Glutamatergic neuron (in vitro differentiated cells): Measurements from ENCODE around the gene SLC6A16. TPM values are rescaled to one million over a fixed set of nuclear protein-coding genes. Genes with fewer than 3 reads are reported as not detected.
A peak's percentile ranks its signal among the peaks of the same experiment; 100 is the strongest.

ENCODE experiments used
- DNase-seq: peaks from one replicate; pipeline ENCODE4 v3.0.0; 2022
- H3K27ac Mint-ChIP-seq: one replicate; pipeline ENCODE4 v1.8.0; 2020; ENCODE audit warnings: mild to moderate bottlenecking, mixed read lengths, inconsistent platforms; ENCODE audit not compliant: unreplicated experiment
- H3K27me3 Mint-ChIP-seq: one replicate; pipeline ENCODE4 v1.8.0; 2020; ENCODE audit warnings: mild to moderate bottlenecking, moderate library complexity, mixed read lengths, inconsistent platforms; ENCODE audit not compliant: unreplicated experiment
- H3K36me3 Mint-ChIP-seq: one replicate; pipeline ENCODE4 v1.8.0; 2020; ENCODE audit warnings: mild to moderate bottlenecking, mixed read lengths, inconsistent platforms; ENCODE audit not compliant: unreplicated experiment
- H3K4me1 Mint-ChIP-seq: one replicate; pipeline ENCODE4 v1.8.0; 2020; ENCODE audit warnings: mild to moderate bottlenecking, low read depth, mixed read lengths, inconsistent platforms; ENCODE audit not compliant: unreplicated experiment
- H3K4me3 Mint-ChIP-seq: one replicate; pipeline ENCODE4 v1.8.0; 2020; ENCODE audit warnings: mild to moderate bottlenecking, mixed read lengths, inconsistent platforms; ENCODE audit not compliant: unreplicated experiment
- H3K9me3 Mint-ChIP-seq: one replicate; pipeline ENCODE4 v1.8.0; 2020; ENCODE audit warnings: mild to moderate bottlenecking, moderate library complexity, mixed read lengths, inconsistent platforms; ENCODE audit not compliant: unreplicated experiment
- total RNA-seq: library from RNA; stranded (reverse); fragmentation: NEBNext Ultra II Directional; extraction: Animal tissue kit (Norgen Biotek cat#: 25700); gene quantifications from one replicate; pipeline ENCODE4 v1.2.1, GENCODE V29; 2021; ENCODE audit not compliant: unreplicated experiment
- TF ChIP-seq, protein P1 (sequence below): fragments of 200-600 bp; sonication (generic); IDR thresholded peaks from one replicate; pipeline ENCODE4 v1.5.0; 2021; ENCODE audit not compliant: partially characterized antibody, unreplicated experiment

SLC6A16 gene
- total RNA-seq, 1 donor from 2014 or later = 6.6 TPM

DNA sequence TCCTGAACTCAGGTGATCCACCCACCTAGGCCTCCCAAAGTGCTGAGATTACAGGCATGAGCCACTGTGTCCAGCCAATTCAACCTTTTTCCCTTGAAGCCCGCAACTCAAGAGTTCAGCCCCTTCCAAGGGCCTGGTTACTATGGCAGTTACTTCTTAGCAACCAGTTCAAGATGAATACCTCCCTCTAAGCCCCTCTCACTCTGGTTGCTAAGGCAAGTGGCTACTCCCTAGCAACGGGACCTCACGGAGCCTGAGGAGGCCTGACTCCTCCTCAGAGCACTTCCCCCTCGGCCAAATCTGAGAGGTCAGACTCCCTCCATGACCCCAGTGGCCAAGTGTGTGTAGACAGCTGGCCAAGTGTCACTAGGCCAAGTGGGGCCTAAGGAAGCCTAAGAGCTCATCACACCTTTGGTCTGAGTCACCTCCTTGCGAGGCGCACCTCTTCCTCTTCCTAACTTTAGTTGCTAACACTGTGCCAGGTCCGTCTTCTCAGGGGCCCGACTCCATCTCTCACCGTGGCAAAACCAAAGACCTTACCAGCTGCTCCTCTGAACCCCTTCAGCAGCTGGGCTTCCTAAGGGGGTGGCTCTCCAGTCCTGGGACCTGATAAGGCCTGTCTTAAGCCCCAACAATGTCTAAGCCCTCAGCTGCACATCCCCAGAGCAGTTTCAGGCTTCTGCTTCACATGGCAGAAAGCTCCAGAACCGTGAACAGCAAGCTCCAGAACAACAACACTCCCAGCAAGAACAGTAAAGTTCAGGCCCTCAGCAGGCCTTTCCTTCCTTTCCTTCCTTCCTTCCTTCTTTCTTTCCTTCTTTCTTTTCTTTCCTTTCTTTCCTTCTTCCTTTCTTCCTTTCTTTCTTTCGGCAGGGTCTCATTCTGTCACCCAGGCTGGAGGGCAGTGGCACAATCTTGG is 19.8 kb upstream of the SLC6A16 start:
- peaks cover 10% of the 10 kb centered on the region for H3K9me3 Mint-ChIP-seq
- no peak overlapping the region for H3K27ac Mint-ChIP-seq
- TF ChIP-seq, protein P1, sequence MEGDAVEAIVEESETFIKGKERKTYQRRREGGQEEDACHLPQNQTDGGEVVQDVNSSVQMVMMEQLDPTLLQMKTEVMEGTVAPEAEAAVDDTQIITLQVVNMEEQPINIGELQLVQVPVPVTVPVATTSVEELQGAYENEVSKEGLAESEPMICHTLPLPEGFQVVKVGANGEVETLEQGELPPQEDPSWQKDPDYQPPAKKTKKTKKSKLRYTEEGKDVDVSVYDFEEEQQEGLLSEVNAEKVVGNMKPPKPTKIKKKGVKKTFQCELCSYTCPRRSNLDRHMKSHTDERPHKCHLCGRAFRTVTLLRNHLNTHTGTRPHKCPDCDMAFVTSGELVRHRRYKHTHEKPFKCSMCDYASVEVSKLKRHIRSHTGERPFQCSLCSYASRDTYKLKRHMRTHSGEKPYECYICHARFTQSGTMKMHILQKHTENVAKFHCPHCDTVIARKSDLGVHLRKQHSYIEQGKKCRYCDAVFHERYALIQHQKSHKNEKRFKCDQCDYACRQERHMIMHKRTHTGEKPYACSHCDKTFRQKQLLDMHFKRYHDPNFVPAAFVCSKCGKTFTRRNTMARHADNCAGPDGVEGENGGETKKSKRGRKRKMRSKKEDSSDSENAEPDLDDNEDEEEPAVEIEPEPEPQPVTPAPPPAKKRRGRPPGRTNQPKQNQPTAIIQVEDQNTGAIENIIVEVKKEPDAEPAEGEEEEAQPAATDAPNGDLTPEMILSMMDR = no peak
- no peak for DNase-seq
- peaks cover 25% of the 10 kb centered on the region for H3K36me3 Mint-ChIP-seq
- H3K27me3 Mint-ChIP-seq = peaks cover 8% of the 10 kb centered on the region
- H3K4me1 Mint-ChIP-seq = peaks cover 9% of the 10 kb centered on the region
- H3K4me3 Mint-ChIP-seq = no peak overlapping the region

GRCh38 chr19:49343123-49343522 is 18.1 kb upstream of the SLC6A16 start:
- no peak for DNase-seq
- Mint-ChIP-seq H3K9me3 (peaks cover 14% of the 10 kb centered on the region), H3K4me1 (peaks cover 12% of the 10 kb centered on the region), H3K36me3 (peaks cover 25% of the 10 kb centered on the region), H3K4me3 (no peak overlapping the region), H3K27ac (peak overlapping the region; percentile 0), H3K27me3 (peaks cover 17% of the 10 kb centered on the region)
- TF ChIP-seq, protein P1 = no peak

DNA sequence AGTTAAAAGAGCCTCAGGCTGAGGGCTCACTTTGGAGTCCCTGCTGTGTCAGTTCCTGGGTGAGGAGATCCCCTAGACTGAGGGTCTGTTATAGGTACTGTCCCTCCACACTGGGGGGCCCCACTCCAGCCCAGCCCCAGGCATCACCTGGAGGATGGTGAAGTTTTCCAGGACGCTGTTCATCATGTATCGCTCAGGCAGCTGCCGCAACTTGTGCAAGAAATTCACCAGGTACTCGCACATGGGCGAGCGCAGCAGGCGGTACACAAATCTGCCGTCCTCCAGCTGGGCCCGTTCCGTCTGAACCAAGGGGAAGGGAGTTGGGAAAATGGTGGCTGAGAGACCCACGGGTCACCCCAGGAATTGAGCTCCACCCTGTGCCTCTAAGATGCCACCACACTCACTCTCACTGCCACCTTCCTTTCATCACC is 17.3 kb upstream of the SLC6A16 start:
- DNase-seq = no peak
- H3K27ac Mint-ChIP-seq = no peak overlapping the region
- no peak overlapping the region for H3K4me3 Mint-ChIP-seq
- peaks cover 19% of the 10 kb centered on the region for H3K27me3 Mint-ChIP-seq
- H3K4me1 Mint-ChIP-seq = peaks cover 12% of the 10 kb centered on the region
- peaks cover 25% of the 10 kb centered on the region for H3K36me3 Mint-ChIP-seq
- peaks cover 16% of the 10 kb centered on the region for H3K9me3 Mint-ChIP-seq
- TF ChIP-seq, protein P1 = no peak

DNA sequence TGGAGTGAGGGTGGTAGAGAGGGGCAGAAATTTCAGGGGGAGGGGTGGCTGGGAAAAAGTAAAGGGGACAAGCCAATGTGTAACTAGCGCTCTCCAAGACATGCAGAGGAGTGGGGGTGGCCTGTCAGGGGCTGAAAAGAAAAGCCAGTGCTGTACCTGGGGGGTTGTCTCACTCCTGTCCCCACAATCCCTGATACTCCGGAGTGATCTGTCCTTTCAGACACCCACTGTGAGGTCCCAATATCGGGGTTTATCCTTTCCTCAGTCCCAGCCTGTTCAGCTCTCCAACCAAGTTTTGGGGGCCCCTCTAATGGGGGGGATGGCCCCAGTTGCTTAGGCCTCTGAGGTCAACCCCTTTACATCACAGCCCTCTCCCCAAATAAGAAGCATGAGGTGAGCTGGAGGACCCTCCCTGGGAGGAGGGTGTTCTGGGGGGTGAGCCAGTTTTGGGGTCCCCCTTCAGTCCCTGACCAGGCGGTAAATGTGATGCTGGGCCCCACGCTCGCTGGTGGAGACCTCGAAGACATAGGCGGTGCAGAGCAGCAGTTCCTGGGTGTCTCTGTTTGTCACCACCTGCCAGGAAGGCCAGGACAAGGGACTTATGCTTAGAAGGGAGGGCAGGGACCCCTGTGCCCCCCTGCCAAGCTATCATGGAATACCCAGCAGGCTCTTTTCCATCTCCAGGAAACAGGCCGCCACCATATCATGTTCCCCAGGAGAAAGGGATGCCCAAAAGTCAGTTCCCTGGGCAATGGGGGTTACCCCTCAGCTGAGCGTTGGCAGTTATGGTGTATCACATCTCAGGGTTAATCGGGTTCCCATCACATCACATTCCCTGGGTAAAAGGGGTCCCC is 16.1 kb upstream of the SLC6A16 start:
- DNase-seq = no peak
- Mint-ChIP-seq H3K27me3 (peaks cover 20% of the 10 kb centered on the region), H3K4me3 (no peak overlapping the region), H3K4me1 (peaks cover 12% of the 10 kb centered on the region), H3K9me3 (peaks cover 16% of the 10 kb centered on the region), H3K27ac (no peak overlapping the region), H3K36me3 (peaks cover 25% of the 10 kb centered on the region)
- TF ChIP-seq, protein P1 = no peak
